Measurements from ENCODE around the gene ATP1B1.

The ATP1B1 gene

DNA sequence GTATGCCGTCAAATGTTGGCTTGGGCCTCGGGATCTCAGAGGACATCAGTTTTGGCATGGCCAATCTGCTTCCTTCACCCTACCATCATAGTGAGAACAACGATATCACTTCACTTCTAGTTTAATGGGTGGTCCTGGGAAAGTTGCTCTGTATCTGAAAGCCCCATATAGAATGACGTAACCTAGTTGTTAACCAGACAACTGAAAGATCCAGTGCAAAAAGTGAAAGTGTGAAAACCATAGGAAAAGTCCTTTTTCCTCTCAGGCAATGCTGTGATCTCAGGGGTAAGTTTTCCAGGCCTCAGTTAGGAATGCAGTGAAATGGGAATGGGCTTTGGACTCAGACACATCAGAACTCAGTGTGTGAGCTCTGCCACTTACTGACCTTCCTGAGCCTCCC, 18.6 kb upstream of the ATP1B1 start:
- DNase-seq (ENCODE audit: low spot score in 2 of 2): no peak
- Mint-ChIP-seq H3K27ac (no peak overlapping the region), H3K4me1 (peaks cover 18% of the 10 kb centered on the region), H3K36me3 (peaks cover 9% of the 10 kb centered on the region), H3K4me3 (no peak overlapping the region), H3K9me3 (no peaks in the 10 kb centered on the region)
- ATAC-seq: no peak

DNA sequence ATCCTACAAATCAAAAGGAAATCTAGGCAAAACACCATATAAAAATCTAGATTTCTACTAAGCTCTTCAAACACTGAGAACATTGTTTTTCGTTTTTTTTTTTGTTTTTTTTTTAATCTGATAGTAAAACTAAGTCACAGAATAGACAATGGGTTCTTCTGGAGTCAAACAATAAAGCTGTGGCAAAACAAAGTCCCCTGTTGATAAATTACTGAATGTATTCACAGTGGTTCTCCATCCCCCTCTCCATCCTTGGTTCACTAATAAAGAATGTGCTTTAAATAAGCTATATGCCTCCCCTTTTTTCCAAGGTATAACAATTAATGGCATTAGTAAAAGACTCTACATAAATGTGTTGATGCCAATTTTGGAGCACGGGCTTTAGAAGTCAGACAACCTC, 16.7 kb upstream of the ATP1B1 start:
- no peaks in the 10 kb centered on the region for H3K9me3 Mint-ChIP-seq
- ATAC-seq: no peak
- peaks cover 18% of the 10 kb centered on the region for H3K4me1 Mint-ChIP-seq
- no peak for DNase-seq (ENCODE audit: low spot score in 2 of 2)
- H3K4me3 Mint-ChIP-seq: no peak overlapping the region
- peaks cover 9% of the 10 kb centered on the region for H3K36me3 Mint-ChIP-seq
- H3K27ac Mint-ChIP-seq: no peak overlapping the region

DNA sequence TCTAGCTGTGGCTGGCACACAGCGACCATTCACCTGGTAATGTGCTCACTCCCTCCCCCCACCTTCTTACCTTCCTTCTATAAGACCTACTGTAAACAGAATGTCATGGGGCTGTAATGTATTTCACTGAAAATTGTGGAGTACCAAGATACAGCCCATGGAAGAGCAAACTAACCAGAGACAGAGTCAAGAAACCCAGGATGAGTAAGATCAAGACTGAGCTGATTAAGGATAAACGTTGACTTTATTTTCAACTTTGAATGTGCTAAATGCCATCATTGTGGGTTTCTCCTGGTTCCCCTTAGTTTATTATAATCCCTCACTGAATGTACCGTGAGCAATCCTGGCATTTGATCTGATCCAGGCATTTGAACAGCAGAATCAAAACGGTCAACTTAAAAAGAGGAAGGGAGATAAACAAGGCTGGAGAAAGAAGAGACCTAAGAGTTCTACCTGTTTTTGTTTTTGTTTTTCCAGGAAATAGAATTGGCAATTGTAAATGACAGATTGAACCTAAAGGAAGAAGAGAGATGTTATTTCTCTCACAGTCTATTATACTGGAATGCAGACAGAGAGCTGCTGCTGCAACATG, 16.1 kb upstream of the ATP1B1 start:
- no peaks in the 10 kb centered on the region for H3K9me3 Mint-ChIP-seq
- peaks cover 18% of the 10 kb centered on the region for H3K4me1 Mint-ChIP-seq
- no peak overlapping the region for H3K27ac Mint-ChIP-seq
- H3K4me3 Mint-ChIP-seq: no peak overlapping the region
- peaks cover 9% of the 10 kb centered on the region for H3K36me3 Mint-ChIP-seq
- peak; percentile 75 for ATAC-seq
- DNase-seq (ENCODE audit: low spot score in 2 of 2): no peak

DNA sequence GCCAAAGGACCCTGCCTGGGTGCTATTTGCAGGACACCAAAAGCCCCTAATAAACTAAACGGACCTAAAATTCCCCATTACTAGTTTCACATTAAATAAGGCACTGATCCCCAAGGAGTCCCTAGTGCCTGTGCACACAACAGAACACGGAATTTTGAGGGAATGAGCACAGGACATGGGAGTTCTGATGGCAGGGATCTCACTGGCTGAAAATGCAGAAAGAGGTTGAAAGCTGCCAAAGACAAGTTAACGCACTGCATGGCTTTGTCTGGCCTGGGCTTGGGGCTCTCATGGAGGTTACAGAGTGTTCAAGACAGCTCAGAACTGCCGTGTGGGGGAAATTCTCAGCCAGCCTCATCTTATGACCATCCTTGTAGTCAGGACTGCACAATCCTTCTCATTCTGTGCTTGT, 15.6 kb upstream of the ATP1B1 start:
- ATAC-seq (peak; percentile 65), DNase-seq (ENCODE audit: low spot score in 2 of 2) (no peak)
- Mint-ChIP-seq H3K27ac (no peak overlapping the region), H3K9me3 (no peaks in the 10 kb centered on the region), H3K4me3 (no peak overlapping the region), H3K4me1 (peaks cover 18% of the 10 kb centered on the region), H3K36me3 (peaks cover 9% of the 10 kb centered on the region)

DNA sequence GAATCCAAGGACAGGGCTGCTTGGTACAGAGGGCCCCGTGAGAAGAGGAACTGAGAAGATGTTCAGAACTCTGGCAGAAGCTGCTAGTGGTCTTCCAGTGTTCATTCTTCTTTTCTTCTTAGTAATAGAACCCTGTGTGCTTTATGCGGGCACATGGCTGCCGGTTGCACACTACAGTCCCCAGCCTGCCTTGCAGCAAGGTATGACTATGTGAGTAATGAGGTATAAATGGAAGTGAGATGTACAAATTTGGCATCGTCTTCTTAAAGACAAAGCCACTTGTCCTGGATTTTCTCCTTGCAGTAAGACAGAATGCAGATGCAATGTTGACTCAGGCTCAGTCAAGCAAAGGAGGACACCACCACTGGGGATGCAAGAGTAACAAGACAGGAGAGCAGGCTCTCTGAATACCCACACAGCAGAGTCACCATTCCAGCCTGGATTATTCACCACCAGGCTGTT, 15.0 kb upstream of the ATP1B1 start:
- DNase-seq (ENCODE audit: low spot score in 2 of 2): no peak
- Mint-ChIP-seq H3K4me3 (no peak overlapping the region), H3K9me3 (no peaks in the 10 kb centered on the region), H3K4me1 (peaks cover 18% of the 10 kb centered on the region), H3K36me3 (peaks cover 9% of the 10 kb centered on the region), H3K27ac (no peak overlapping the region)
- ATAC-seq: no peak

DNA sequence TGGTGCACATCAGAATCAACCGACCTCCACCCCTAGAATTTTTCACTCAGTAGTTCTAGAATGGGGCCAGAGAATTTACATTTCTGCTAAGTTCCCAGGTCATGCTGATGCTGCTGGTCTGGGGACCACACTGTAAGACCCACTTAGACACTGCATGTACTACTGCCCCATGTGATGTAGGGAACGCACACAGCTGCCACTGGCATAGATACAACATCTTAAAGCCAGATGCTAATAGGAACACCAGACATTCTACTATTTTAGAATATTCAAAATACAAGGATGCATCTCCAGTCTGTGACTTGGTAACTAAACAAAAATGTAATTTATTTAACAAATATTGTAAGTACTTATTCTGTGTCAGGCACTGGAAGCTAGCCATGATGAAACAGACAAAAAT, 14.1 kb upstream of the ATP1B1 start:
- H3K27ac Mint-ChIP-seq: no peak overlapping the region
- H3K36me3 Mint-ChIP-seq: peaks cover 9% of the 10 kb centered on the region
- no peak overlapping the region for H3K4me3 Mint-ChIP-seq
- ATAC-seq (no peak), DNase-seq (ENCODE audit: low spot score in 2 of 2) (no peak)
- peaks cover 10% of the 10 kb centered on the region for H3K4me1 Mint-ChIP-seq
- no peaks in the 10 kb centered on the region for H3K9me3 Mint-ChIP-seq

DNA sequence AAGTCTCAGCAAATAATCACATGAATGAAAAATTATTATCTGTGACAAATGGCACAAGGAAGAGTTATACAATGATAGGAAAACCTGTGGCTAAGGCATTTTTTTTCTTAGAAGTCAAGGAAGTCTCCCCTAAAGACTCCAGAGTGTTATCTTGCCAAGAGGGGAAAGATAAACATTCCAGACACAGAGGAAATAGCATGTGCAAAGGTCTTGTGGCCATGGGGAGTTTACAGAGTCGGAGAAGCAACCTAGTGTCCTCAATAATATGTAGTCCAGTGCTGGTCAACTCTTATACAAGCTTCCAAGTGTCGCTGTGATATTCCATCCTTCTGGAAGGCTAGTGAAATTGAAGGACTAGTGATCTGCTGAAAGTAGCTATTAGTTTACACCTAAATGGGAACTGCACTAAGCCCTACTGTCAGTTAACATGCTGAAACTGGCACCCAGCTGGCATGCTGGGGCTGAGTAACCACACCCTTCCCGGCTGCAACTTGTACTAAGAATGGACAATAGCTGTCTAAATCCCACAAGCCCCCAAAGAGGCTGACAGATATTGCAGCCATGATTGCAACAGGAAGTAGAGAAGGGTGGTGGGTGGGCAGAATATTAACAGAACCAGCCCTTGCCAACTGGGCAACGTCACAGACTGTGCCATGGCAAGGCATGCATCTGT, 11.5 kb upstream of the ATP1B1 start:
- peaks cover 9% of the 10 kb centered on the region for H3K4me1 Mint-ChIP-seq
- no peaks in the 10 kb centered on the region for H3K9me3 Mint-ChIP-seq
- DNase-seq (ENCODE audit: low spot score in 2 of 2): no peak
- ATAC-seq: no peak
- no peak overlapping the region for H3K27ac Mint-ChIP-seq
- H3K36me3 Mint-ChIP-seq: peaks cover 8% of the 10 kb centered on the region
- H3K4me3 Mint-ChIP-seq: no peak overlapping the region

DNA sequence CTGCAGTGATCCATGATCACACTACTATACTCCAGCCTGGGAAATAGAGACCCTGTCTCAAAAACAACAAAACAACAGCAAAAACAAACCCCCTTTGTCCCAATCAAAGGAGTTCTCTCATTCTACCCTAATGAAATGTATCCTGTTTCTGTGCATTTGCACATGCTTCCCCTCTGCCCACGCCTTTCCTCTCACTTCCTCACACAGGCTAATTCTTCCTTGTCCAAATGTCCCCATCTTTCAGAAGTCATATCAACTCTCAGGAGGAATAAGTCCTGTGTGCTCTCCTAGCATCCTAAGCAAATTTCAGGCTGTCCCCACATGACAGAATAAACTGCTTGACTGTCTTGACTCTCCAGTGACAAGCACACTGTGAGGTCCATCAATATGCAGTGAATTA, 8.1 kb upstream of the ATP1B1 start:
- H3K9me3 Mint-ChIP-seq: no peaks in the 10 kb centered on the region
- DNase-seq (ENCODE audit: low spot score in 2 of 2): no peak
- H3K4me1 Mint-ChIP-seq: no peaks in the 10 kb centered on the region
- ATAC-seq: no peak
- H3K4me3 Mint-ChIP-seq: no peak overlapping the region
- no peak overlapping the region for H3K27ac Mint-ChIP-seq
- H3K36me3 Mint-ChIP-seq: no peaks in the 10 kb centered on the region

DNA sequence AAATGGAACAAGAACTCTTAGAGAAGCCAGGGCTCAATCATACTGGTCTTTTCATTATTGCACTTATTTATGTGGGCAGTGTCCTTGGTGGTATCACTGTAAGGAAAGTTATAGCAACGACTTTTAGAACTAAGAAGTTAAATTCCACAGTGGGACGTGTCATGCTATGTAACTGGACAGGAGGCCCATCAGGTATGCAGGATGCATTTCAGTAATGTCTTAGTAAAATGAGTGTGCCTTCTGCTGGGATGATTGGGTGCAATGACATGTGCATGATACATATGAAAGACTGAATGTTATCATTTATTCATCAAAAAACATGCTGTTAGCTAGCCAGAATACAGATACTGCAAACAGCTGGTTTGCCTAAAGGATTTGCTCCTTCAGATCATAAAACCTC, 6.9 kb upstream of the ATP1B1 start:
- ATAC-seq (no peak), DNase-seq (ENCODE audit: low spot score in 2 of 2) (no peak)
- H3K9me3 Mint-ChIP-seq: no peaks in the 10 kb centered on the region
- H3K4me1 Mint-ChIP-seq: no peaks in the 10 kb centered on the region
- H3K27ac Mint-ChIP-seq: no peak overlapping the region
- H3K4me3 Mint-ChIP-seq: no peak overlapping the region
- no peaks in the 10 kb centered on the region for H3K36me3 Mint-ChIP-seq

DNA sequence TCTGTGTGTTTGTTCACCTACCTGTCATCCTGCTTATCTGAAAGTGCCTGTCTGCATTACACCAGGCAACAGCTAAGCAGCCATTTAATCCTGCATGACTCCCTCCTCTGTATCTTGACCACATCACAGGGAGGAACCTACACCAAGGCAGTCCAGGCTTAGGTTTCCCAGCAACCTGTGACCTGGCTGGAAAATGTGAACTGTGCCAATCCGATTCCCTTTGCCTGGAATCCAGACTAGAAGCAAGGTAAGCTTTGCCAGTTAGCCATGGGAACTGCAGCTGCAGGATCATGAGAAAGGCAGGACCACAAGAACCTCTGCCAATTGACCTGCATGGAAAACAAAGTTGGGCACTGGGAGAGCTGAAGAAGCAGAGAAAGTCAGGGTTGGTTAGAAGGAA, 6.3 kb upstream of the ATP1B1 start:
- H3K9me3 Mint-ChIP-seq: no peaks in the 10 kb centered on the region
- no peak overlapping the region for H3K27ac Mint-ChIP-seq
- DNase-seq (ENCODE audit: low spot score in 2 of 2): no peak
- H3K4me3 Mint-ChIP-seq: no peak overlapping the region
- no peaks in the 10 kb centered on the region for H3K36me3 Mint-ChIP-seq
- ATAC-seq: no peak
- H3K4me1 Mint-ChIP-seq: no peaks in the 10 kb centered on the region

DNA sequence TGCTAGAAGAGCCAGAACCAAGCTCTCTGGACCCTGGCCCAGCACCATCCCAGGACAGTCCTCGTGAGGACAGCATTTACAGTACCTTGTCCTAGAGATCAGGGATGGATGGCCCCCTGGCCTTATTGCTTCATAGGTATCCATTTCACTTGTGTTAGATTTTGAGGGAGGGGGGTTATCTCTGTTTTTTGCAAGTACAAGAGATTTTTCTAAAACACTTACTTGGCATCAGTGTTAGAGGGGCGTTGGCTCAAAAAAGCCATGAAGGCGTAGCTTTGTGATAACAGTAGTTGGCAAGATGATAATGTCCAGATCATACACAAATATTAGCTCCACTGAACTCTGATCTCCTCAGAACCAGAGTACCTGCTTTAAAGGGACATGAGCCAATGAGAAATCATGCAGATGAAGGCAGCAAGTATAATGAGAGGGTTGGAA, 5.8 kb upstream of the ATP1B1 start:
- H3K4me3 Mint-ChIP-seq: no peak overlapping the region
- H3K4me1 Mint-ChIP-seq: no peaks in the 10 kb centered on the region
- H3K27ac Mint-ChIP-seq: no peak overlapping the region
- no peaks in the 10 kb centered on the region for H3K9me3 Mint-ChIP-seq
- DNase-seq (ENCODE audit: low spot score in 2 of 2) (no peak), ATAC-seq (no peak)
- H3K36me3 Mint-ChIP-seq: no peaks in the 10 kb centered on the region

DNA sequence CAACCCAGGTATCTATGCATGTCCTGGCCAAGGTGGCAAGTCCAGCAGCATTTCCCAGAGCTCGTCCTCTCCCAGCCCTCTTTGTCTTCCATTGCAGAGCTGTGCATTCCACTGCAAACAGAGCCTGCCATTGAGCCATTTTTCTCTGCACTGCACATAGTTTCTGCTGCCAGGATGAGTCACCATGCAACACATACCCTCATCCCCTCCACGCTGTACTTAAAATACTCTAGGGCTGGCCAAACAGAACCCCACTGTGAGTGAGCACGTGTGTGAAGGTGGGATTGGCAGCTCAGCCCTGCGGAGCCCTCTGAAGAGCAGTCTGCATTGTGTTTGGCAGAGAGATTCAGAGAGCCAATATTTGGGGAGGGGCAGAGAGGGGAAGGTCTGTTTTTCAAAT, 3.9 kb upstream of the ATP1B1 start:
- no peaks in the 10 kb centered on the region for H3K9me3 Mint-ChIP-seq
- peaks cover 8% of the 10 kb centered on the region for H3K4me1 Mint-ChIP-seq
- H3K36me3 Mint-ChIP-seq: no peaks in the 10 kb centered on the region
- ATAC-seq (no peak), DNase-seq (ENCODE audit: low spot score in 2 of 2) (no peak)
- no peak overlapping the region for H3K4me3 Mint-ChIP-seq
- H3K27ac Mint-ChIP-seq: no peak overlapping the region

DNA sequence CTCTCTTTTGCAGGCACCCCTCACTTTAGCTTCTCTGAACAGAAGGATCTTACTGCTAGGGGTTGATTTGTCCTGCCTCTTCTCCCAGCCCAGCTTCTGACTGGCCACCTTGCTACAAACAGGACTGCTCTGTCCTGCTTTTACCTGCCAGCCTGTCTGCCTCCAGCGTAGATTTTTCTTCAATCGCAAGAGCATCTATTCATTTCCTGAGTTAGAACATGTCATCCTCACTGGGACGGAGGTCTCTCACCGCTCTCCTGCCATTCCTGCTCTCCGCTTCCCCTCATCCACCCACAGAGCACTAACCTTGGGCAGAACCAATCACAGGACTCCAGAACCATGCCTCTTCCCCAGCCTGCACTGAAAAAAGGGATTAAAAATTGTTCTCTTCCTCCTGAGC, 3.5 kb upstream of the ATP1B1 start:
- DNase-seq (ENCODE audit: low spot score in 2 of 2) (no peak), ATAC-seq (no peak)
- Mint-ChIP-seq H3K4me1 (peaks cover 12% of the 10 kb centered on the region), H3K36me3 (no peaks in the 10 kb centered on the region), H3K9me3 (no peaks in the 10 kb centered on the region), H3K4me3 (no peak overlapping the region), H3K27ac (no peak overlapping the region)

DNA sequence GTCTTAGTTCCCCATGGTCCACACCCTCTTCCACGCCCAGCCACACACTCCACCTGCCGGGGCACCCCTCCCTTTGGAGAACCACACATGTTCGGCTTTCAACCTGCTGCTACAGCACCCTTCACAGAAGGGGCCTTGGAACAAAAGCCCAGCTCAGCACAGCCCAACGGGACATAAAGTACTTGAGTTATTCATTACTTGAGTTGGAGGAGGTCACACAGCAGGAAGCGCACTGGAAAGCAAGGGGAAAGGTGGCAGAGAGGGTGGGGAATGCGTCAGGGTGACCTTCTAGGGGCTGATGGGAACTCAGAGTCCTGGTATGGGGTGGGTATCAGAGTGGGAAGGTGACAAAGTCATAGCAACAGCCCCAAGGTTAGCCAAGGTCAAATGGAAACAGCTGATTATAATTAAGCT, 3.0 kb upstream of the ATP1B1 start:
- Mint-ChIP-seq H3K9me3 (no peaks in the 10 kb centered on the region), H3K4me1 (peaks cover 13% of the 10 kb centered on the region), H3K27ac (no peak overlapping the region), H3K4me3 (no peak overlapping the region), H3K36me3 (no peaks in the 10 kb centered on the region)
- ATAC-seq (no peak), DNase-seq (ENCODE audit: low spot score in 2 of 2) (no peak)

DNA sequence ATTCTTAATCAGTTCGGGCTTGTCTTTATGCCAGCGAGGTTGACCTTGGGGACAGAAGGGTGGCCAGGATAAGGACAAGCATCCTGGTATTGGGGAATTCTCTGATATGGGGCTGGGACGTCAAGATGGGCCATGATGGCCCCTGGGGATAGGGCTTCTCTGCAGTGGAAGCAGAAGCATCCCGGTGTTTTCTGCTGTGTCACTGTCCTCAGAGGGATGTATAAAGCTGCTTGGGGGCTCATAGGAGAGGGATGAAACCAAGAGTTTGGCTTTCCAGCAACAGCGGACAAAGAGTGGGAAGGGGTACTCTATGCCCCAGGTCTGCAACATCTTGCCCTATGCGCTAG, 1.4 kb upstream of the ATP1B1 start:
- DNase-seq (ENCODE audit: low spot score in 2 of 2): no peak
- Mint-ChIP-seq H3K36me3 (no peaks in the 10 kb centered on the region), H3K4me3 (peak overlapping the region; percentile 82), H3K27ac (no peak overlapping the region), H3K9me3 (no peaks in the 10 kb centered on the region), H3K4me1 (peaks cover 22% of the 10 kb centered on the region)
- no peak for ATAC-seq

DNA sequence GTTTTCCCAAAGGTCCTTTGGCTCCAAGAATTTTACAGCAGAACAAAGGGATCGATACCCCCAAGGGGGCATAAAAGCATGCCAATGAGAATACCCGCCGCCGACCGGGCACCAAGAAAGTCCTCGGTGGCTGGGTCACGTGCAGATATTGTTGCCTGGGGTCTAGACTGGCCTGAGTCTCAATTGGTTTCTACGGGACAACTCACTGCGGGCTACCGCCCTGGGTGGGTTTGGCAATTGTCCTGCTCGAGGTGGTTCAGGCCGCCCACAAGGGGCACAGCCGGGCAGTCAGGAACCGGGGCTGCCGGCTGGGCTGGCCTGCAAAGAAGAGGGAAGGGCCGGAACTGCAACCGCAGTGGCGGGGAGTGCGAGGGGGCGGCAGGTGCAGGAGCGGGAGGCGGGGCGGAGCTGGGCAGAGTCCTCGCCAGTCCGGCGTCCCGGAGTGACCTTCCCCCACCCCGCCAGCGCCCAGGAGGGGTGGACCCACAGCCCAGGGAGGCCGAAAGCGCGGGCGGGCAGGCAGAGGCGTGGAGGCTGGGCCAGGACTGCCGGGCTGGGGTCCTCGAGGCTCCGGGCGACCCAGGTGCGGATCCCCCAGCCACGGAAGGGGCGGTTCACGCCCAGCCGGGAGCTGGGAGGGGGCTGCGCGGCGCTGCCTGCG, 926 bp upstream of the ATP1B1 start:
- no peak overlapping the region for H3K27ac Mint-ChIP-seq
- no peaks in the 10 kb centered on the region for H3K36me3 Mint-ChIP-seq
- H3K9me3 Mint-ChIP-seq: no peaks in the 10 kb centered on the region
- H3K4me3 Mint-ChIP-seq: peak overlapping the region; percentile 82
- DNase-seq (ENCODE audit: low spot score in 2 of 2) (no peak), ATAC-seq (peak; percentile 5)
- peaks cover 27% of the 10 kb centered on the region for H3K4me1 Mint-ChIP-seq
